GM03348 (cell line): ENCODE results near the gene HACL1.

ENCODE experiments used
- DNase-seq: peaks from one replicate; pipeline ENCODE4 v3.0.0; 2012; ENCODE audit warnings: low spot score

The HACL1 gene

DNA sequence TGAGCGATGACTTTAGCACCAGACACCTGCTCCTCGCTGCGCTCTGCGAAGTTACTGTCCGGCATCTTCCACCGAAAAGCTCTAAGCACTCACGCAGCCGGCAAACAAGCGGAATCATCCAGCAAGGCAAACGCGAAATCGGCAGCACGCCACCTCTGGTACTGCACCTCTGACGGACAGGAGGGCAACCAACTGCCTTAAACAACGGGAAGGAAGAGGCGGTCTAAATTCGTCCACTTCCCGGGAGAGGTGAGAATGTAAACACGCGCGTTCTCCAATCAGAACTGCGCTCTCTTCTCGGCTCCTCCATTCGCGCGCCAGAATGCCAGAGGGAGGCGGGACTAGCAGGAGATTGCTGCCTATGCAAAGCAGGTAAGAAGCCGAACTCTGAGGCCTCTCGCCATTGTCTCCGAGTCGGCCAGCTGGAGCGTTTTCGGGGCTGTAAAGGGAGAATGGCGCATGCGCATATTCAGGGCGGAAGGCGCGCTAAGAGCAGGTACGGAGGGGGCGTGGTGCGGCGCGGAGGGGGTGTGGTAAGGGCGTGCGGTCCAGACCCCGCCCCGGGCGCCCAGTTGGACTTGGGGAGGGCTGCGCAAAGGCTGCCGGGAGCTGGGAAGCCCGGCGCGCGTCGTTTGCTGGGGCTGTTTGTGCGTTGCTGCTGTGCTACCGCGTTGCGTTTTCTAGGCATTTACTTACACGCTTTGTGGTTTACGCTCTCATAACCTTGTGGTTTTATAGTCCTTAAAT lies at the start of gene HACL1, which contains the start of gene BTD:
Gene HACL1, minus strand, starts transcription at position 171 of the 747 bp plus-strand sequence. Its CDS starts 106 bp downstream, at position 65.
Gene BTD, plus strand, starts transcription at position 347 of the 747 bp plus-strand sequence. CDS start 33,695 bp downstream, outside the sequence.
- peak; percentile 97 for DNase-seq

DNA sequence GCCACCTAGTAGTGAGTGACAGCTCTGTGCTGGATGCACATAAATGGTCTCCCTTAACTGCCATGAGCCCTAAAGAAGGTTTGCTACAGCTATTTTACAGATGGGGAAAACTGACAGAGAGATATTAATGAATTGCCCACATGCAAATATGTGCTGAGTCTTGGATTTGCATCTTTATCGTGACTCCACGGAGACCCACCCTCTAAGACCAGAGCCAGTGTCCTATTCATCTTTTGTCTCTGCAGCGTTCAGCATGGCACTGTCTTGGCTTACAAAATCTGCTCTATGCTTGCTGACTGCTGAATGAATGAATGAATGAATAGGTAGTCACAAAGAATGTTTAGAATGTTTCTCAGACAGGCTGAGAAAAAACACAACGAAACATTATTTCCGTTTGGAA lies 48.5 kb upstream of the HACL1 start:
- DNase-seq, result no peak

DNA sequence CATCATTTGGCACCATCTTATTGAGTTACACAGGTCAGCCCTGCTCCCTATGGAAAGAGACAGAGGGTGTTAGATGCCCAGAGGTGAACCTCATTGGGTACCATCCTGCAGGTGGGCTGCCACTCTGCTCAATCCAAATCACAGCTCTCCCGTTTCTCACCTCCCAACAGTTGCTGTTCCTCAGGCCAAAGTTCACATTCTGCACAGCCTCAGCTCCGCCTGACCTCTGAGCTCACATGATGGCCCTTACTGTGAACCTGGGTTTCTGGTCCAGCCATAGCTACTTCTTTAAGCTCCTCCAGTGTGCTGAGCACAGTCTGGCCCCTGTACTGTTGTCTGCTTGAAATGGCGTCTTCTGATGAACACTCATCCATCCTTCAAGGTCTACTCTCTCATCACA lies 48.0 kb upstream of the HACL1 start:
- no peak for DNase-seq

DNA sequence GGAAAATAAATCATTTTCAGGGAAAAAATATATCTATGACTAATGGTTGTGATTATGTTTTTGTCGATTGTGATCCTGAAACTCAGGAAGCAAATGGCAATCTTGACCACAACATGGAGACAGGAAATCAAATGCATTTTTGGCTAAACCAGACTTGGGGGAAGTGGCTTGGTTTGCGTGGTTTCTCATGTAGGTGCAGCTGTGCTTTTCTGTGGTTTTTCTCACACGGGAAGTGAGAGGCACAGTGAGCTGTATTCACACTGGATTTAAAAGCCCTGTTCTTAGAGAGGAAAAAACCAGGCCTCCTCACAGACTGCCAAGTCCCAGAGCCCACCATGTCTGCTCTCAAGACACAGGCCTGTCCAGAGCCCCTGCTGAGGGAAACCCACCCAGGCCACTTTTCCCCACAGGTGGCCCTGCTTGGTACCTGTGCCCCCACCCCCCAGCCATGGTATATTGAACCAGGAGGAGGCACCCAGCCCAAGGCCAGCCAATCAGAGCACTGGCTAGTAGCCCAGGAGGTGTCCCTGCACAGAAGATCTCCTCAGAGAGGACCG lies 46.3 kb upstream of the HACL1 start:
- peak; percentile 78 for DNase-seq

DNA sequence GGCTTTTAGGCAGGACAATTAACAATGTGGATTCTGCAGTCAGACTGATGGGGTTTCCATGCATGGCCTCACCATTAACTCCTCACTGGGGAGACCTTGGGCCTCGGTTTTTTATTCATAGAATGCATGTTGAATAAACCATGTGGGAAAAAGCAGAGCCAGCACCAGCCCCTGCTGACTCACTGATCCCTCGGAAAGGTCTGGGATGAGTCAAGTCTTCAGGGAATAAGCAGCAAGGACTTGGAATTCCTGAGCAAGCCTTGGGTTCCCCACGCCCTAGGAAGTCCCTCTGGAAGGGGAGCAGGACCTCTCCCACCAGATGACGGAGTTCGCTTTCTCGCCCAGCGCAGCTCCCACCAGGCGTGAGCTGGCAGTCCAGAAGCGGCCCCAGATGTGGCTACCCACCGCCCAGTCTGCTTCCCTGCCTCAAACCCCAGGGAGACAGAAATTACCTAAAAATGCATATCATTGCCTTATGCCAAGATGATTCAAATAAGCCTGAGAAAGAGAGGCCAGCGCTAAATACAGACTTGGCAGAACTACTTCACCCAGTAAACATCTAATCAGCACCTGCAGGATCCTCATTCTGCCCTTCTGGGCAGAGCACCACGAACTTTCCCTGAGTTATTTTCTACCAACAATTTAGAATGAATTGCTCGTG lies 45.6 kb upstream of the HACL1 start:
- peak; percentile 92 for DNase-seq

DNA sequence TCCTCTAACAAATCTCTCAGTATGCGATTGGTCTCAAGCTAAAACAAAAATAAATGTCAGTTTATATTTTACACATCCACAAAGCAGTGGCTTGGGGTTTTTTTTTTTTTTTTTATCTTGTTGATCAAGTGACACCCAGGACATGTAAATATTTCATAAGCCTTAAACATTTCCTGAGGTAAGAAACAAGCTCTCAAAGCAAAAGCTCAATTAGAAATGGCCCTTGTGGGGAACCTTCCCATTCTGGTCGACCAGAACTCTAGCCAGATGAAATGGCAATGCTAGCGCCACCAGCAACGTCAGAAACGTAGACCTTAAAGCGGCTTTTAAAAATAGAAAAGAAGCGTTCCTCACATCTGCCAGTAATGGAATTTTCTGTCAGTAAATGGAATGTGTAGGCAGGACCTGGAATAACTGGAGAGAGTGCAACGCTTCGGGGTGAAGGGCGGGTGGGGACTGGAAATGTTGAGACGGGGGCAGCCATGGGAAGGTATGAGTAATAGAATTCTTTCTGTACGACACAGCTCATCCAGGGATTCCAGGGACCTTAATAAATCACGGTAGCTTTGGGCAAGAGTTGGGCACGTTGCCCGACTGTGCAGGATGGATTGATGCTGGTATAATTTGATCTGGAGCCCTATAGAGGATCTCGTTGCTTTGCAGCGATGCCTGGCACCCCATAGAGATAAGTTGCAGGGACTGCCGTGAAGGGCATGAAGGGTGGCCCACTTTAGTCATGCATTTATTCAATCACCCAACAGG lies 44.6 kb upstream of the HACL1 start:
- DNase-seq, result peak; percentile 78

DNA sequence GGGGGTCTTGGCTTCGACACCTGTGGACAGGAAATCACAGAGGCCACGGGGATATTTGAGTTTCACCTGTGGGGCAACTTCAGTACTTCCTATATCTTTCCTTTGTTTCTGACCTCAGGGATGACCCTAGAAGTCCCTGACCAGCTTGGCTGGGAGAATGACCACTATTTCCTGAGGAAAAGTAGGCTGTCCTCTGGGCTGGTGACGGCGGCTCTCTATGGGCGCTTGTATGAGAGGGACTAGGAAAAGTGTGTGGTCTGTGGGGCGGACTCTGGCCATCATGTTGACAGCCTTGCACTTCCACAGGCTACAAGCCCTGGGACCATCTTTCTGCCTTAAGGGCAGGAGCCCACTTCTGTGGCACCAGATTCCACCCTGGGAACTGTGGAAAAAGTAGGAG lies 43.9 kb upstream of the HACL1 start:
- DNase-seq, result no peak

DNA sequence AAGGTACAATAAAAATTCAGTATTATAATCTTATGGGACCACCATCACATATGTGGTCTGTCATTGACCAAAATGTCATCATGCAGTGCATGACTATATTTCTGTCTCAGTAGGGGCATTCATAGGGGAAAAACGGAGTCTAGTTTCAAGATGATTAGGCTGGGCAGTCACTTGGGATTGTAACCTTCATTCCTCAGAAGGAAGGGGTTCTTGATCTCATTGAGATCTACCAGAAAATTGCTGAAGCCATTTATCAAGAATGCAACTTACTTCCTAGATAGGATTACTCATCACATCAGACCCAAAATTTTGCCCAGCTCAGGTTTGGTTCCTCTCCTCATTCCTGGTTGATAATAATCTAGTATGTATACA lies 37.5 kb upstream of the HACL1 start:
- no peak for DNase-seq

DNA sequence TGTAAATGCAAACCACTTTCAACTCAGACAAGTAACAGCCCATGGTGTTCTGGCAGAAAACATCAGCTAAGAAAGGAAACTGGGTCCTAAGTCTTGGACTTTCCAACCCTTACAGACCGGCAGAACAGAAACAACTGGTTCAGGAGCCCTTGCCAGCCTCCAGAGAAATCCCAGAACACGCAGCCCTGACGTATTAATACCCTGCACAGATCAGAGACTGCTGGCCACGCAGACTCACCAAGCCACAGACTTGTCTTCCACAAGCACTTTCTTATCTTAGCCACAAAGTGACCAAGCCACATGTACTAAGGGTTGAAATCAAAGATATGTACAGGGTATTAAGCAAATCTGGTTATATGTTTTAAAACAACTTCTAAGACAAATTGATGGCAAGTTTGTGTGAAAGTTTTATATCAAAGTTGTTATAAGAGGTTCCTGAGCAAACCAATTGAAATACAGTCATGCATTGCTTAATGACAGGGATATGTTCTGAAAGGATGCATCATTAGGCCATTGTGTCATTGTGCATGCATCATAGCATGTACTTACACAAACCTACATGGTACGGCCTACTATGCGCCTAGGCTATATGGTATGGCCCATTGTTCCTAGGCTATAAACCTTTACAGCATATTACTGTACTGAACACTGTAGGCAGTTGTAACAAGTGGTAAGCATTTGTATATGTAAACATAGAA lies 37.0 kb upstream of the HACL1 start:
- no peak for DNase-seq

DNA sequence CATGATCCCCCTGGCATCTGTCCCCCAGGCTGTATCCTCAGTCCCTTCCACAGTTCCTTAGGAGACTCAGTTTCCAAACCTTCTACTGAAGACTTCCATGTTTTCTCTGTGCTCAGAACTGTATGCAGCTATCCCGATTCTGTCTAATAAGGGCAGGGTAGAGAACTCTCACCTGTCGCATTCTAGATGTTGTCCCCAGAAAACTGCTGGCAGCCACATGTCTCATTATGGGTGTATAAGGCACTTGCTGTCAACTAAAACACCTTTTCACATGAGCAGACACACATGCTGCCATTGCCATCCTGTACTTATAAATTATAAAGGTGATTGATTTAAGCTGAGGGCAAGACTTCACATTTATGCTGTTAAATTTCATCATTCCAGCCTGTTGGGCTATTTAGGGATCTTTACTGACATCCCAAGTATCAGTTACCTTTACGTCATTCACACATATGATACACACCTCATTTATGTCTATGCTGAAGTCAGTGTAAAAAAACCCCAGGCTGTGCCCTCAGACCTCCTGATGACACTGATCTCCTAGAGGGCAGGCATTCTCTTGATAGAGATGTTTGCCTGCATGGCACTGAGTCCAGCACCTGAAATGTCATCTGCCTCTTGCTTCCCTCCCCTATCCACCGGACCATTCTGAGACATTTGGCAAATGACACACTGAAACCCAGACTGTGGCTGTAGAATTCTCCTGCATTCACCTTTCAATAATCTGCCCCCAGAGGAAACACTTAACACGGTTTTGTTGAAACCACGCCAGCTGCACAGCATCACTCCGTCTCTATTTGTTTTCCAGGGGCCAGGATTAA lies 36.0 kb upstream of the HACL1 start:
- no peak for DNase-seq

DNA sequence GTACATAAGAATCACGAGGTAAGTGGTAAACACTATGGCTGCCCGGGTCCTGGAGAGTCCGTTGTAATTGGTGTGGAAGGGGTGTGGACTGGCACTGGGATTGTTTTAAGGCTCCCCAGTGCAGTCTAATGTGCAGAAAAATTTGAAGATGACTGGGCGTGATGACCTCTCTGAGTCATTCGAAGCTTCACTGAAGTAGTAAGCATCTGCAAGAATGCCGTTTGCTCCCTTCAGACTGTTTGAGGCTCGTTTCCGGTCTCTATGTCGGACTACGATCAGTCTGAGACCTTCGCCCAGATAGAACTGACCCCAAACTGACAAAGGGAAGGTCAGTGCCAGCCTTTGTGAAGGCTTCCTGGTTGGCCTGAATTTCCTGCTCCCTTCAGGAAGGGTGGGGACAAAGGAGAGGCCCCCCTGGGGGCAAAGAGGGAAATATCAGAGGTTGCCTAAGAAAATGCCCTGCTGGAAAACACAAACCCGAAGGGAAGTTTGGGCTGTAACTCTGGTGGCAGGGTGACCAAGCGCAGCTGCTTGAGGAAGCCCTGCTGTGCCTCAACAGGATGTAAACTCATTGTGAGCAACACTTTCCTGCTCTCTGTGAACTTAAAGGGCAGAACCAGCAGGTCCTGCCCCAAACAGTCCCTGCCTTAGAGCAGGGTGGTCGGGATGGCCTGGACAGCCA lies 34.8 kb upstream of the HACL1 start:
- DNase-seq, result peak; percentile 84

DNA sequence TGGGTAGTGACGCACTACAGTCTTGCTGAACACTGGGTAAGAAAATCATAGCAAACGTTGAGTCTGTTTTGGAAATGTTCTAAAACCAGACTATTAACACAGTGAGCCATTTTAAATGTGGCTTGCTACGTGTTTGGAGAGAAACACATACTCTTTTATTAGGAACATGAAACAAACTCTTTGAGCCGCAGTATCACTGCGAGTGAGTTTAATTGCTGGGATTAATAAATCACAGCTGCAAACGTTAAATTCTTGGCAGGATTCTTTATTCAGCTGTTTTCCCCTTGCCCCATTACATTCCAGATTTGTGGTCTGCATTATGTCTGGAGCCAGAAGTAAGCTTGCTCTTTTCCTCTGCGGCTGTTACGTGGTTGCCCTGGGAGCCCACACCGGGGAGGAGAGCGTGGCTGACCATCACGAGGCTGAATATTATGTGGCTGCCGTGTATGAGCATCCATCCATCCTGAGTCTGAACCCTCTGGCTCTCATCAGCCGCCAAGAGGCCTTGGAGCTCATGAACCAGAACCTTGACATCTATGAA lies 33.8 kb upstream of the HACL1 start:
- peak; percentile 78 for DNase-seq

DNA sequence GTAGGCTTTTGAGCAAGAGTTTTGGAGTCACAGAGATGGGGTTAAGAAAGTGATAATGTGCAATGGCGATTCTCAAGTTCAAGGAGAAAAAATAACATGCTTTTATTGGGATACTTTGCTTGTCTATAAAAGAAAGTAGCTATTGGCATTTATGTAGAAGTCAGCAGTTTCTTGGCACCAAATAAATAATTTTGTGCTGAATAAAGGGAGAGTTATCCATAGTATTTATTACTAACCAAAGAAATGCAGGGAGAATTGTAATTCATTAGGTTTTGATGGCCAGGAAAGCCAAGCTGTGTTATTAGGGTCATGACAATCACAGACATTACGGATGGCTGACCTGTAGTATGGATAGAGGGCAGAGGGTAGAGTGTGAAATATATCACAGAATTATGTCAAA lies 33.3 kb upstream of the HACL1 start:
- no peak for DNase-seq

DNA sequence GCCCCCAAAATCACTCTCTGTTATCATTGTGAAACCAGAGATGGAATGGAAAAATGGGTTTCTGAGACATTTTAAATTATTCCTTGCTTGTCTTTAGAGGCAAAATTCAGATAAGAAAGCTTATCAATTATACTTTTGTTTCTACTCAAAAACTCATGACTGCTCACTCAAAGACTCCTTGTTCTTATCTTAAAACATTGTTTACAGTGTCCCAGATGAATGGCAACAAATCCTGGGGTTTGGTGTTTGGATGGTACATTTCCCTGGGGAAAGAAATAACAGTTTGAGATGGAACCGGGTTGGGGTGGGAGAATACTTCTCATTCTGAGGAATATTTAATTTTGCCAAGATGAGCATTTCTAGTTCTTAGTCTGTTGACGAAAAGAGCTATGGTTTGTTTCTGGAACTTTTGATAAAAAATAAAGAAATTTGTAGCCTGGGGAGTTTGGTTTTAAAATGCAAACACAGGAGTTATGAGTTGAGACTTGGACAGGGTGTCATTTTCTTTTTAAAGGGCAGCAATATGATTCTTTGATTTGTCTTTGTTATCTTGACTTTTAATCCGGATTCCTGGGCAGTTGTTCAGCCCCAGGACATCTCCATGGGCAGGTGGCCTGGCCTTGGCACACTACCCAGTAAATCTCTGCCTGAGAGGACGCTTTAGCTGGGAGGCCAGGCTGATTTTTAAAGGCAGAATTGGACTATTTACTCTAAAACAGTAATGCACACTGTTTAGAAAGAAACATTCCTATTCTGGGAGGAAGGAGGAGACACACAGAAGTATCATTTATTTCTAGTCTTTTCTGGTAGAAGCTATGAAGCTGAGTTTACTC lies 32.6 kb upstream of the HACL1 start:
- no peak for DNase-seq

DNA sequence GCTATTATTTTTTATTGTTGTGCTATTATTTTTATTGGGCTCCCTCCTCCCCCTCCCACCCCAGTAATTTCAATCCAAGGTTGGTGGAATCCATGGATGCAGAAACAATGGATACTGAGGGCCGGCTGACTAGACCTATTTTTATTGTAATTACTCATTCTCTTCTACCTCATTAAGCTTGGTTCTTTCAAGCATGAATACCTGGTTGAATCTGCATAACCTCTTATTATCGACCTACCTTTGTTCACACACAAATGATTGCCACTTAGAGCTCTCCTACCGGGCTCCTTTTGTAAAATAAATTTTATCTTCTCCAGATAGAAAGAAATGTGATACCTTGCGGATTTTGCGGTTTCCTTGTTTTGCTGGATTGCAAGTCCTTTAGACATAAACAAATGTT lies 31.8 kb upstream of the HACL1 start:
- no peak for DNase-seq

DNA sequence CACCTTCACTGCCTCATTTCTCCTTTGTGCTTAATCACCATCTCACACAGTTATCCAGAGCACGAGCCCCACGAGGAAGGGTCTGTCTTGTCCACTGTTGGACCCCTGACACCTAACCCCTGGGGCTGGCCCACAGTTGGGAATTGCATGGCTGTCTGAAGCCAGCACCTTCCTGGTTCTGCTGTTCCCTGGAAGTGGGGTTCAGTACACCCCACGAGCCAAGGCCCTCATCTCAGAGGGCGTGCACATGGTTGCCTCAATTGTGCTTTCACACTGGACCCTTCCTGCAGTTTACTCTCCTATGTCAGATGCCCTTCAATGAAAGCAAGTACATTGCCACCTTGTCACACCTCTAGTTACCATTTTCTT lies 30.8 kb upstream of the HACL1 start:
- DNase-seq, result no peak

DNA sequence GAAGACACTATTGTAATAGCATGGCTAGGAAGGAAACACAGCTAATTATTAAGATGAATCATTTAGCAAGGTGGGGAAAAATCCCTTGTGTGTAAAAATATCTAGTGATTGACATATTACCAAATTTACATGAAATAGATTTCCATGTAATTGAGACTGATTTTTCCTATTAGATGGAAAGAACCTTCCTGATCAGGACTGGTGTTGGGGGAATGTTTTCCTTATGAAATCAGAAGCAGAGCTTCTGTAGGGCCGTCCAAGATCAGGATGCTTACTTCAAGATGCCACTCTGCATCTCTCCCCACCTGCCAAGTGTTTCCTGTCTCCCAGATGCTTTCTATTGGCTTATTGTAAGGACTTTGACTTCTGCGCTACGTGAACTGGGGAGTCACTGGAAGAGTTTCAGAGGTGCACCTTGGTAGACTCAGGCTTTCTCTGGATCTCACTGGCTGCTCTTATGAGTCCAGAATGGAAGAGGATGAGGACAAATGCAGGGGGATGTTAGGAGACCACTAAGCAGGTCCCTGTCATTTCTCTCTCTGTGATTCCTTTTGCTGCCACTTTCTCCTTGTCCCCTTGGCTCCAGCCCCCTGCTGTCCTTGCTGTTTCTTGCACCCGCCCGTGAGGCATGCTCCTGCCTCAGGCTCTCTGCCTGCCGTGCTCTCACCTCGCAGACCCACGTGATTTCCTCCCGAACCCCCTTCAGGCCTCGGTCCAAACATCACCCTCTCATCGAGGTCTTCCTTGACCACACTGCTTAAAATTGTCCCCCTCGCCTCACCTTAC lies 30.2 kb upstream of the HACL1 start:
- DNase-seq, result no peak

DNA sequence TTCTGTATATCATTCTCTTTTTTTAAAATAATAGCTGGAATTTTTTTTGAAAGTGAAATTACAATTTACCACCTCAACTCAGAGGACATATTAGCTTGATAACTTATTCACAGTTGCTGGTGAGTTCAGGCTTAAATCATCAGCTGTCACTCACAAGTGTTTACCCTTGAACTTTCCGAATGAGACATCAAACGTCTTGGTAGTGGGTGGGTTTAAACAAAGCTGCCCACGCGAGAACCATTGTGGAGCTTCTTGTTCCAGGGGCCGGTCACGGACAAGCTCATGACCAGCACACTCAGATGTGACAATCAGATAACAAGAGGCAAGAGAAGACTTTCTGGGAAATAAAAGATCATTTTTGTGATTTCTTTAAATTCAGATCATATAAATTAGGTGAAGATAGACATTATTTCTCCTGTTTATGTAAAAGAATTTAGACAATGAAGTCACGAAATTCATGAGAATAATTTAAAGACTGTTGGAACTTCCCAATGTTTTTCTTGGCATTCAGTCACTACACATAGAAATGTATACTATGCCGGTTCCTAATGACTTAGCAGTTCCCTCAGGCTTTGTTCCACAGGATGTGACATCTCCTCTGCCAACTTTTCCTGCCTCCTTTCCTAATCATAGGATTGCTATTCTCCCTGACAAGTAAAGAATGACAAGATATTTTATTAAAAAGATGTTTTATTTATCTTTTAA lies 29.4 kb upstream of the HACL1 start:
- no peak for DNase-seq
